GM23338 (cell line): ENCODE measurements around the gene DNAL1. TPM values are rescaled to one million over a fixed set of nuclear protein-coding genes. Genes with fewer than 3 reads are reported as not detected.

ENCODE experiments used
- ATAC-seq: fragments of 200-7000 bp; cut with Tn5 transposase; 3 replicates; pipeline ENCODE4 v1.9.1; 2020
- DNase-seq: peaks from one replicate; pipeline ENCODE4 v3.0.0-alpha.2; 2015; ENCODE audit warnings: low spot score
- H2AFZ ChIP-seq: fragments of 200-600 bp; sonication (generic); 2 replicates; pipeline ENCODE4 v1.8.0; 2016; ENCODE audit warnings: antibody characterized with exemption, mild to moderate bottlenecking, moderate library complexity
- H3F3A ChIP-seq: fragments of 200-600 bp; sonication (generic); replicated peaks from 2 replicates; pipeline ENCODE4 v1.8.0; 2017; ENCODE audit warnings: antibody characterized with exemption, mixed run types, low read depth
- H3K27ac ChIP-seq: fragments of 200-600 bp; sonication (generic); 2 replicates; pipeline ENCODE4 v1.6.1; 2016; ENCODE audit warnings: low read depth
- H3K27me3 ChIP-seq: fragments of 200-600 bp; sonication (generic); 2 replicates; pipeline ENCODE4 v1.8.0; 2016; ENCODE audit warnings: mild to moderate bottlenecking, mixed run types, moderate library complexity; ENCODE audit not compliant: insufficient read depth
- H3K36me3 ChIP-seq: fragments of 200-600 bp; sonication (generic); 2 replicates; pipeline ENCODE4 v1.8.0; 2016; ENCODE audit warnings: mild to moderate bottlenecking; ENCODE audit not compliant: insufficient read depth
- H3K4me1 ChIP-seq: fragments of 200-600 bp; sonication (generic); 2 replicates; pipeline ENCODE4 v1.8.0; 2016; ENCODE audit warnings: mild to moderate bottlenecking, moderate library complexity; ENCODE audit not compliant: insufficient read depth
- H3K4me2 ChIP-seq: fragments of 200-600 bp; sonication (generic); 2 replicates; pipeline ENCODE4 v1.7.1; 2017; ENCODE audit warnings: mixed run types
- H3K4me3 ChIP-seq: fragments of 200-600 bp; sonication (generic); 2 replicates; pipeline ENCODE4 v1.6.1; 2016; ENCODE audit warnings: mixed run types
- H3K79me2 ChIP-seq: fragments of 200-600 bp; sonication (generic); replicated peaks from 2 replicates; pipeline ENCODE4 v1.8.0; 2017; ENCODE audit warnings: mild to moderate bottlenecking; ENCODE audit not compliant: insufficient read depth
- H3K9me2 ChIP-seq: fragments of 200-600 bp; sonication (generic); 2 replicates; pipeline ENCODE4 v1.8.0; 2017; ENCODE audit not compliant: insufficient read depth
- H4K20me1 ChIP-seq: fragments of 200-600 bp; sonication (generic); replicated peaks from 2 replicates; pipeline ENCODE4 v1.8.0; 2017; ENCODE audit warnings: mild to moderate bottlenecking; ENCODE audit not compliant: insufficient read depth
- H3K27ac Mint-ChIP-seq: 2 replicates; pipeline ENCODE4 v1.8.0; 2020; ENCODE audit warnings: inconsistent platforms, mild to moderate bottlenecking, moderate library complexity, mixed read lengths
- H3K27me3 Mint-ChIP-seq: 3 replicates; pipeline ENCODE4 v1.8.0; 2022; ENCODE audit warnings: low read depth, mild to moderate bottlenecking, moderate library complexity, mixed read lengths, inconsistent platforms; ENCODE audit not compliant: insufficient read depth, poor library complexity
- H3K36me3 Mint-ChIP-seq: 3 replicates; pipeline ENCODE4 v1.8.0; 2021; ENCODE audit warnings: low read depth, mild to moderate bottlenecking, inconsistent platforms, moderate library complexity, mixed read lengths
- H3K4me1 Mint-ChIP-seq: 3 replicates; pipeline ENCODE4 v1.8.0; 2020; ENCODE audit warnings: mild to moderate bottlenecking, inconsistent platforms, mixed read lengths
- H3K4me3 Mint-ChIP-seq: 3 replicates; pipeline ENCODE4 v1.8.0; 2021; ENCODE audit warnings: moderate library complexity, mild to moderate bottlenecking, inconsistent platforms, mixed read lengths
- H3K9me3 Mint-ChIP-seq: 3 replicates; pipeline ENCODE4 v1.8.0; 2020; ENCODE audit warnings: moderate library complexity, mild to moderate bottlenecking, inconsistent platforms, mixed read lengths
- CREB1 ChIP-seq: fragments of 250-450 bp; sonication (Bioruptor Pico); IDR thresholded peaks from 2 replicates; pipeline ENCODE4 v1.5.0; 2020; ENCODE audit warnings: low read depth, mild to moderate bottlenecking, moderate library complexity
- ETS1 ChIP-seq: IDR thresholded peaks from 2 replicates; pipeline ENCODE4 v1.6.1; 2016; ENCODE audit warnings: antibody characterized with exemption
- EZH2 ChIP-seq: fragments of 200-600 bp; sonication (generic); IDR thresholded peaks from one replicate; pipeline ENCODE4 v1.8.0; 2017; ENCODE audit warnings: antibody characterized with exemption, mild to moderate bottlenecking, low read depth; ENCODE audit not compliant: unreplicated experiment
- EZH2phosphoT487 ChIP-seq: fragments of 200-600 bp; sonication (generic); IDR thresholded peaks from one replicate; pipeline ENCODE4 v1.8.1; 2018; ENCODE audit warnings: antibody characterized with exemption; ENCODE audit not compliant: unreplicated experiment
- JUNB ChIP-seq: IDR thresholded peaks from one replicate; pipeline ENCODE4 v1.6.1; 2016; ENCODE audit warnings: antibody characterized with exemption; ENCODE audit not compliant: unreplicated experiment
- NANOG ChIP-seq: IDR thresholded peaks from 2 replicates; pipeline ENCODE4 v1.6.1; 2016; ENCODE audit warnings: antibody characterized with exemption, borderline replicate concordance
- REST ChIP-seq: IDR thresholded peaks from one replicate; pipeline ENCODE4 v1.6.1; 2018; ENCODE audit warnings: antibody characterized with exemption; ENCODE audit not compliant: unreplicated experiment
- STAT1 ChIP-seq: IDR thresholded peaks from one replicate; pipeline ENCODE4 v1.6.1; 2016; ENCODE audit warnings: antibody characterized with exemption; ENCODE audit not compliant: unreplicated experiment
- ZNF331 ChIP-seq: fragments of 250-450 bp; sonication (Bioruptor Pico); IDR thresholded peaks from 2 replicates; pipeline ENCODE4 v1.5.0; 2020; ENCODE audit warnings: low read depth, mild to moderate bottlenecking, moderate library complexity
- ZNF462 ChIP-seq: fragments of 250-450 bp; sonication (Bioruptor Pico); IDR thresholded peaks from 2 replicates; pipeline ENCODE4 v1.5.0; 2020; ENCODE audit warnings: mild to moderate bottlenecking, moderate library complexity
- polyA plus RNA-seq: library from polyadenylated mRNA; unstranded; fragments of >200 nt; fragmentation: Nextera tagmentation; extraction: Ambion mirVana; gene quantifications from 2 replicates; pipeline ENCODE4 v1.2.1, GENCODE V29; 2016
- total RNA-seq: library from RNA; depleted of rRNA; stranded (reverse); fragments of >200 nt; shearing (Covaris generic); gene quantifications from 2 replicates; pipeline ENCODE4 v1.2.3, GENCODE V29; 2014

The DNAL1 gene
- total and polyA plus RNA-seq, 2 experiments from 2014 or later, result 7.6 to 29.3 TPM

GRCh38 chr14:73610687-73611086 lies 34.1 kb upstream of the DNAL1 start:
- no peak overlapping the region for H3K27ac ChIP-seq
- H3K9me2 ChIP-seq, result 0 out of 2 replicates have a peak, but pooled peaks cover 6% of the 10 kb centered on the region
- peaks cover 11% of the 10 kb centered on the region; the same call in 2 of the 3 replicates for H3K36me3 Mint-ChIP-seq
- no peak overlapping the region for H3K4me3 ChIP-seq
- no peak for TF ChIP-seq ZNF462 (CRISPR knock-in tag)
- no peak for TF ChIP-seq NANOG
- TF ChIP-seq CREB1, result no peak
- no peak for TF ChIP-seq STAT1
- TF ChIP-seq ETS1, result no peak
- TF ChIP-seq ZNF331 (CRISPR knock-in tag), result no peak
- TF ChIP-seq JUNB, result no peak
- no peak for TF ChIP-seq REST
- no peak for TF ChIP-seq EZH2phosphoT487
- no peak for TF ChIP-seq EZH2
- no peak overlapping the region for H2AFZ ChIP-seq
- H3K4me1 Mint-ChIP-seq, result no peaks in the 10 kb centered on the region; the same call in 2 of the 3 replicates
- H3K27me3 ChIP-seq, result peaks cover 17% of the 10 kb centered on the region
- DNase-seq (peak; percentile 58), ATAC-seq (no peak)
- 0 out of 2 replicates have a peak, but pooled peaks cover 3% of the 10 kb centered on the region for H4K20me1 ChIP-seq
- H3K4me1 ChIP-seq, result no peaks in the 10 kb centered on the region
- H3K4me2 ChIP-seq, result no peak overlapping the region
- H3K27me3 Mint-ChIP-seq, result peaks cover 15% of the 10 kb centered on the region
- no peaks in the 10 kb centered on the region for H3K36me3 ChIP-seq
- H3F3A ChIP-seq, result peaks cover 8% of the 10 kb centered on the region; the same call in 1 of the 2 replicates
- H3K27ac Mint-ChIP-seq, result no peak overlapping the region
- no peaks in the 10 kb centered on the region for H3K79me2 ChIP-seq
- peaks cover 23% of the 10 kb centered on the region for H3K9me3 Mint-ChIP-seq
- H3K4me3 Mint-ChIP-seq, result no peak overlapping the region
